SU-DHL-6 (cell line): ENCODE measurements around the gene E2F3.

ENCODE experiments used
- EZH2phosphoT487 ChIP-seq: fragments of 200-600 bp; sonication (generic), shearing (Covaris generic); conservative IDR thresholded peaks from 2 replicates; pipeline ENCODE4 v1.6.1; 2018; ENCODE audit warnings: mild to moderate bottlenecking, antibody characterized with exemption, low read length, moderate library complexity, mixed read lengths
- TF ChIP-seq, protein P1 (sequence below): fragments of 200-600 bp; sonication (generic); IDR thresholded peaks from one replicate; pipeline ENCODE4 v1.5.1; 2017; ENCODE audit warnings: antibody characterized with exemption, mild to moderate bottlenecking, low read length, moderate library complexity; ENCODE audit not compliant: insufficient read depth, poor library complexity, severe bottlenecking

DNA sequence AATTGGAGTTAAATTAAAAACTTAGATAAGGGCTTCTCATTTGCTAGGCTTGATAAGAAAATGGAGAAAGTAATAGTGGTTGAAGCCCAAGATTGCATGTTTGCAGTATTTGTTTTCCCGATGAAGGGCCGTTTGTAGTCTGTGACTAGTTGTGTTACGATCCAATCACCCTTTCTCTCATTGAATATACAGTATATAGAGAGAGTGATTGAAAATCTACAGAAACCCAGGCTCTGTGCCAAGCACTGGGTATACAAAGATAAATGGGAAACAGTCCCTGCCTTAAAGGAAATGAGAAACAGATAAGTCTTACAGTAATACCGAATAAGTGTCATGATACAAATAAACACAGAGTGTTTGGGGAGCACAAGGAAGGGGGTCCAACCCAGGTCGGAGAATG, 77.4 kb downstream of the E2F3 start:
- TF ChIP-seq, protein P1, sequence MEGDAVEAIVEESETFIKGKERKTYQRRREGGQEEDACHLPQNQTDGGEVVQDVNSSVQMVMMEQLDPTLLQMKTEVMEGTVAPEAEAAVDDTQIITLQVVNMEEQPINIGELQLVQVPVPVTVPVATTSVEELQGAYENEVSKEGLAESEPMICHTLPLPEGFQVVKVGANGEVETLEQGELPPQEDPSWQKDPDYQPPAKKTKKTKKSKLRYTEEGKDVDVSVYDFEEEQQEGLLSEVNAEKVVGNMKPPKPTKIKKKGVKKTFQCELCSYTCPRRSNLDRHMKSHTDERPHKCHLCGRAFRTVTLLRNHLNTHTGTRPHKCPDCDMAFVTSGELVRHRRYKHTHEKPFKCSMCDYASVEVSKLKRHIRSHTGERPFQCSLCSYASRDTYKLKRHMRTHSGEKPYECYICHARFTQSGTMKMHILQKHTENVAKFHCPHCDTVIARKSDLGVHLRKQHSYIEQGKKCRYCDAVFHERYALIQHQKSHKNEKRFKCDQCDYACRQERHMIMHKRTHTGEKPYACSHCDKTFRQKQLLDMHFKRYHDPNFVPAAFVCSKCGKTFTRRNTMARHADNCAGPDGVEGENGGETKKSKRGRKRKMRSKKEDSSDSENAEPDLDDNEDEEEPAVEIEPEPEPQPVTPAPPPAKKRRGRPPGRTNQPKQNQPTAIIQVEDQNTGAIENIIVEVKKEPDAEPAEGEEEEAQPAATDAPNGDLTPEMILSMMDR, result no peak
- no peak for TF ChIP-seq EZH2phosphoT487
